HG02763 (cell line): ENCODE results near the gene GOLGA6B.
"Not testable (repeated sequence)": the region's sequence is repeated elsewhere in the genome, so short reads cannot be mapped to it uniquely, and the experiment has no call there.

Experiments
- ATAC-seq: cut with Tn5 transposase; IDR thresholded peaks from one replicate; pipeline ENCODE4 v1.9.1; 2021; ENCODE audit warnings: mild to moderate bottlenecking, moderate library complexity; ENCODE audit not compliant: unreplicated experiment

GOLGA6B gene, protein sequence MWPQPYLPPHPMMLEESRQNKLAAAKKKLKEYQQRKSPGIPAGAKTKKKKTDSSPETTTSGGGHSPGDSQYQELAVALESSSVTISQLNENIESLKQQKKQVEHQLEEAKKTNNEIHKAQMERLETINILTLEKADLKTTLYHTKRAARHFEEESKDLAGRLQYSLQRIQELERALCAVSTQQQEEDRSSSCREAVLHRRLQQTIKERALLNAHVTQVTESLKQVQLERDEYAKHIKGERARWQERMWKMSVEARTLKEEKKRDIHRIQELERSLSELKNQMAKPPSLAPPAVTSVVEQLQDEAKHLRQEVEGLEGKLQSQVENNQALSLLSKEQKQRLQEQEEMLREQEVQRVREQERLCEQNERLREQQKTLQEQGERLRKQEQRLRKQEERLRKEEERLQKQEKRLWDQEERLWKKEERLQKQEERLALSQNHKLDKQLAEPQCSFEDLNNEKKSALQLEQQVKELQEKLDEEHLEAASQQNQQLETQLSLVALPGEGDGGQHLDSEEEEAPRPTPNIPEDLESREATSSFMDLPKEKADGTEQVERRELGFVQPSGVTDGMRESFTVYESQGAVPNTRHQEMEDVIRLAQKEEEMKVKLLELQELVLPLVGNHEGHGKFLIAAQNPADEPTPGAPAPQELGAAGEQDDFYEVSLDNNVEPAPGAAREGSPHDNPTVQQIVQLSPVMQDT

DNA sequence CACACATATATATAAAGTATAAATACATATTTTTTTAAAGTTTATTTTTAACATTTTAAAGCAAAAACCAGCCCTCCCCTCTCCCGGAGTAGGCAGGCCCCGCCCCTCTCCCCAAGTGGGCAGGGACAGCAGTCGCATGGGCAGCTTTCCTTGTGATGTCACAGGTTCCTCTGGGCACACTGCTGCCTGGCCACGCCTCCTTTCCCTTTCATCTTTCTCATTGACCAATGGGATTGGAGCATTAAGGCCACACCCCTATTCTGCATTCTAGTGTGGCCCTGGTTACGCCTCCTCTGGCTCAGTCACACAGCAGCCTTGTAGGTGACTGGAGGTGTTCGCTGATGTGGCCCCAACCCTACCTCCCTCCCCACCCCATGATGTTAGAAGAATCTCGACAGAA lies at the start of gene GOLGA6B:
TSS of gene GOLGA6B (plus strand) at position 301 of the 400 bp plus-strand sequence. CDS start at position 342, 41 bp downstream.
- ATAC-seq: not testable (repeated sequence)

DNA sequence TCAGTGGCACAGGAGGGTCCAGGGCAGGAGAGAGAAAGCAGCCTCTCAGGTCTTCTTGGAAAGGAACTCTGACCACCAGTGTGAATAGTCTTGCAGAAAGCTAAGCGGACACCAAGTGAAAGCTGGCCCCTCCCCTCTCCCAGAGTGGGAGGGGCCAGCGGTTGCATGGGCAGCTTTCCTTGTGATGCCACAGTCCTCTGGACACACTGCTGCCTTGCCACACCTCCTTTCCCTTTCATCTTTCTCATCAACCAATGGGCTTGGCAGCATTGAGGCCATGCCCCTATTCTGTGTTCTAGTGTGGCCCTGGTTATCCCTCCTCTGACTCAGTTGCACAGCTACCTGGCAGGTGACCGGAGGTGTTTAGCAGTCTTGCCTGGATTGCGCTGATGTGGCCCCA lies 49.7 kb upstream of the GOLGA6B start:
- no peak for ATAC-seq

DNA sequence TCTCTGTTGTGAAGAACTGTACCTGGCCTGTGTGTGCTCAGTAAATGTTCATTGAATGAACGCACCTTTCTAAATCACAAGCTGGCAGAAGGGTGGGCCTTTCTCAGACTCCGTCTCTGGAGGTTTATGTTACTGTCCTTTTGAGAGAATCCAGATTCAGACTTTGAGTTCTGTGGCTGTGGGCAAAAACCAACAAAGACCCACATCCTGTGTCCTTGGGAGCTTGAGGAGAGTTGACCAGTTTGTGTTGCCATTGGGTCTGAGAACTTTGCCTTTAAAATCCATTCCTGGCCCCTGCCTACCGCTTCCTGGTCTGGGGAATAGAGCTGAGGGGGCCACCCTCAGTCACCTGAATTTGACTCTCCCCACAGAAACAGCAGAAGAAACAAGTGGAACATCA lies 46.4 kb upstream of the GOLGA6B start:
- not testable (repeated sequence) for ATAC-seq

DNA sequence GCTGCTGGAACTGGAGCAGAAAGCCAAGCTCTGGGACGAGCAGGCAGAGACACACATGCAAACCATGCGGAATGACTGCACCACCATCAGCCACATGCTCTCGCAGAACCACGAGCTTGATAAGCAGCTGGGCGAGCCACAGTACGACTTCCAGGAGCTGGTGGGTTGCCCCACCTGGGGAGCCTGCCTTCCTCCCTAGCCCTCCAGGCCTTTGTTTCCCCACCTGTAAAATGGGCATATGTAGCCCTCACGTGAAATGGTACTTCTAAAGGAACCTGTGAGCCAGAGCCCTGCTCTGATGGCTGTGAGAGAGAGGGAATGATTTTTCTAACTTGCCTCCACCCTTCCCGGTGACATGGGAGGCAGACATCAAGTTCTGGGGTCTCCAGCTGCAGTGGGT lies 44.6 kb upstream of the GOLGA6B start:
- ATAC-seq: no peak

DNA sequence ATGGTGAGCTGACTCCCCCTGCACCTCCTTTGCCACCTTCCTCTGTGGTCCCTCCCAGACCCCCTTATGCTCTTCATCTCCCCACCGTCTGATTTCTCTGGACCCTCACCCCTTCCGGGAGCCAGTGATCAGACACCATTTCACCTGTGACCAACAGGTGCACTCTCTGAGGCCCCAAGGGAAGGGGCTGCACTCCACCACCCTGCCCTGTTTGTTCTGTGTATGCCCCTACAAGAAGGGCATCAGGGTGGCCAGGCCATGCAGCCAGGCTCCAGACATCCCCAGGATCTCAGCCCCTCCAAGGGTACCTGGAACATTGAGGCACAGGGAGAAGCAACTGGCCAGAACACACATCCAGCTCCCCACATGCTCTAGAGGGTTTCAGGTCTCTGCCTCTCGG lies 42.2 kb upstream of the GOLGA6B start:
- not testable (repeated sequence) for ATAC-seq

DNA sequence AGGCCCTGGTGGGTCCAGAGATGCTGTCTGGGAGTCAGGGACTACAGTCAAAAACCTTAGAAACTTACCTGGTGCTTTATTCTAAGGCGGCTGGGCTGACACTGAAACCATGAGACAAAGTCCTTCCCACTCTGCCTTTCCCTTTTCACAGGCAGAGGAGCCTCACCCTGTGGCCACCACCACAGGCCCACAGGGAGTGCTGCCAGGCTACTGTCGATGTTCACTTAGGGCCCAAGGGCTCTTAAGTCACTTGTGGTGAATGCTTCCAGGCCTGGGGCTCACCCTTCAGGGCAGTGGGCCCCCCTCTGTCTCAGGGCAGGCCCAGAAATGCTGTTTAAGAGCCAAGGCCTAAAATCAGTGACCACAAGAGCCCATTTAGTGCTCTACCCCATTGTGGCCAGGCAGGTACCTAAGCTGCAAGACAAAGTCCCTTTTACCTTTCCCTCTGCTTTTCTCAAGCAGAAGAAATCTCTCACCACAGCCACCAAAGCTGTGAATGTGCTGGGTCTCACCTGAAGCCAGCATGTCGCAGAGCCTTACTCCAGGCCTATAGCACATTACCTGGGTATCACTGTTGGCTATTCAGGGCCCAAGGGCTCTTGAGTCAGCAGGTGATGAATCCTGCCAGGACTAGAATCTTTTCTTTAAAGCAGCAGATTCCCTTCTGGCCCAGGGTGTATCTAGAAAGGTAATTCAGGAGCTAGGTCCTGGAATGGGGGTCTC lies 39.5 kb upstream of the GOLGA6B start:
- no peak for ATAC-seq

DNA sequence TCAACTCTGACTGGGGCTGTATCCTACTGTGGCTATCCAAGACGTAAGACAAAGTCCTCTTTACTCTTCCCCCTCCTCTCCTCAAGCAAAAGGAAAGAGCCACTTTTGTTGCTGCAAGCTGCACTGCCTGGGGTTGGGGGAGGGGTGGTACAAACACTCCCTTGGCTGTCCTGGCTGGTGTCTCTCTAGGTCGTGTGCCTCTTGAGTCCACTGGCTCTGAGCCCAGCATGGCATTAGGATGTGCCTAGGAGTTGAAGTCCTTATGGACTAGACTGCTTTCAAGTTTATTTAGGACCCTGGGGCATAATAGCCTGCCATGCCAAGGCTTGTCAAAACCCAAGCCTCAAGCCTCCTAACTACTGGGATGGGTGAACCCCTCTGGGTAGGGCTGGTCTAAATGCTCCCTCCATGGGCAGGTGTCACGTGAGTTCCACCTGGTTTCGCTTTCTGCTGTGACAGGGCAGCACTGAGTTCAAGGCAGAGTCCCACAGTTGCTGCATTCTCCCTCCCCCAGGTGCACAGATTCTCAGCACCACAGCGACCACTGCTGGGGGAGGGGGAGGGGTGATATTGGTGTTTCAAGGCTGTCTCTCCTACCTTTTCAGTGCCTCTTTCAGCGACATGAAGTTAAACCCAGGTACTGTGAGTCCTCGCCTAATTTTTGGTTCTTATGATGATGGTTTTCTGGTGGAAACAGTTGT lies 38.8 kb upstream of the GOLGA6B start:
- ATAC-seq: not testable (repeated sequence)

DNA sequence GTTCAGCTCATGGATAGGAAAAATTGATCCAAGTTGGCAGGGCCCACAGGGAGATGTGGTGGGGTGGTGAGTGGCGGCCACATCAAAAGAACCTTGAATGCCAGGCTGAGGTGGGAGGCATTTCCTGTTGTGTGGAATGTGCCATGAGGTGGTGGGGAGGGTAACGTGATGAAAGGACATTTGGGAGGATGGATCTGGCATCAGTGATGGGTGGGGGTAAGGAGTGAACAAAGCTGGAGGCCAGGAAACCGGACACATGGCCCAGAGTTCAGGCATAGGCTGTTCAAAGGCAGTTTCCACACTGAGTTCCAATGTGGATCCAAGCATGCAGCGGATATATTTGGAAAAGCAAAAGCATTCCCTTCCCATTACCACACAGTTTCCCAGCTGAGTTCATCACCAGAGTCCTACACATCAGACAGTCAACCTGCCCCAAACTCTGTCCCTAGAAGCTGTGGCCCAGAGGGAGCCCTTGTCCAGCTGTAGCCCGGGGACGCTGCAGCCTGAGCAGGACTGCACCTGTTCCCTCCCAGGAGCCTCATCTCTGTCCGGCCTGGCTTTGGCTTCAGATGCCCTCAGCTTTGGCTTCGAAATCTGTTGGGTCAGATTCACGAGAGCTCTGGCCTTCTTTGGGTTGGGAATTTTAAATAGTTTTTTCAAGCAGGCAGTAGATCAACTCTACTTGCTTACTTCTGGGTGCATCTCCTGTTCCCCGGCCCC lies 37.8 kb upstream of the GOLGA6B start:
- ATAC-seq: no peak

DNA sequence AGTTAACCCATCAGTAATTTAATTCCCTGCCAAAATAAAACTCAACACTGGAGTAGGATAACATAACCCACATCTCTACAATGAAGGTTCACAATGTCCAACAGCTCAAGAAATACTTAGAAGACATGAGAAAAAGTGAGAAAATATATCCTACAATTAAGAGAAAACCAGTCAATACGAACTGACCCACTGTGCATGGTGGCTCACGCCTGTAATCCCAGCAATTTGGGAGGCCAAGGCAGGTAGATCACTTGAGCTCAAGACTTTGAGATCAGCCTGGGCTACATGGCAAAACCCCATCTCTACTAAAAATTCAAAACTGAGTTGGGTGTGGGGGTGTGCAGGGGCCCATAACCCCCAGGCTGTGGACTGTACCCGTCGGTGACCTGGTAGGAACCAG lies 30.6 kb upstream of the GOLGA6B start:
- not testable (repeated sequence) for ATAC-seq

DNA sequence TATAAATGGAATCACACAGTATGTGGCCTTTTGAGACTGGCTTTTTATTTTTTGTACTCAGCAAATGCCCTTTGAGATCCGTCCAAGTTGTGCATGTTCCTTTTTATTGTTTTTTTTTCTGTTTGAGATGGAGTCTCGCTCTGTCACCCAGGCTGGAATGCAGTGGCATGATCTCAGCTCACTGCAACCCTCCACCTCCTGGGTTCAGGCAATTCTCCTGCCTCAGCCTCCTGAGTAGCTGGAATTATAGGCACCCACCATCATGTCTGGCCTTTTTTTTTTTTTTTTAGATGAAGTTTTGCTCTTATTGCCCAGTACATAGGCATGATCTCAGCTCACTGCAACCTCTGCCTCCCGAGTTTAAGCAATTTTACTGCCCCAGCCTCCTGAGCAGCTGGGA lies 28.3 kb upstream of the GOLGA6B start:
- not testable (repeated sequence) for ATAC-seq

DNA sequence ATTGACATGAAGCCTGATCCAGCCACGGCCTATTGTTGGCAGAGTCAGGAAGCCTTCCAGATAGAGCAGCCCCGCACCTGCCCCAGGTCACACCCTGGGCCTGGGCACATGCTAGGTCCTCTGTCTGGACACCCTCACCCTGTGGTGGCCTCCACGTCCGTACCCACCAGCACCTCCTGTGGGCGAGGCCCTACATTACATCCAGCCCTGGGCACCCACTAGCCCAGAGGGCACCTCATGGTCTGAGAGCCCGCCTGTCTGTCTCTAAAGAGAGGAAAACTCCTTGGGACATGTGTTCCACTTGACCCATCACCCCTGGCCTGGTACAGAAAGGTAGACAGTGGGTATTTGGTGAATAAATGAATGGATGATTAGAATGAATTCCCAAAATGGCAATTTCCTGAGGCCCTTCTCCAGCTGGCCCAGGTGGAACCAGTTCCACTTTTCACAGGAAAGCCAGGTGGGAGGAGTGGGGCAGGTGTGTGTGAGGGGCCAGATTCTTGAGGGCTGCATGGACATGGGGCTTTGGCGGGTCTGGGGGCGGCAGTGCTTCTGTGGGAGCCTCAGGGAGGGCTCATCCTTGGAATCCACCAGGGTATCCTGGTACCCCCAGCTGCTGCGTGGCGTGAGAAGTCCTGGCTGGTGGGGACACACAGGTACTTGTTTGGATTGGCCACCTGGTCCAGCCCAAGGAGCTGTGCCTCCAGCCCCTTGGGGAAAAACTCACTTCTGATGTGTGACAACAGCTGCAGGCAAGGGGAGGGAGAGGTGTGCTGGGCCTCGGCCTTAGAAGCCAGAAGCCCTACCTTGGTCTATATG lies 26.0 kb upstream of the GOLGA6B start:
- not testable (repeated sequence) for ATAC-seq

DNA sequence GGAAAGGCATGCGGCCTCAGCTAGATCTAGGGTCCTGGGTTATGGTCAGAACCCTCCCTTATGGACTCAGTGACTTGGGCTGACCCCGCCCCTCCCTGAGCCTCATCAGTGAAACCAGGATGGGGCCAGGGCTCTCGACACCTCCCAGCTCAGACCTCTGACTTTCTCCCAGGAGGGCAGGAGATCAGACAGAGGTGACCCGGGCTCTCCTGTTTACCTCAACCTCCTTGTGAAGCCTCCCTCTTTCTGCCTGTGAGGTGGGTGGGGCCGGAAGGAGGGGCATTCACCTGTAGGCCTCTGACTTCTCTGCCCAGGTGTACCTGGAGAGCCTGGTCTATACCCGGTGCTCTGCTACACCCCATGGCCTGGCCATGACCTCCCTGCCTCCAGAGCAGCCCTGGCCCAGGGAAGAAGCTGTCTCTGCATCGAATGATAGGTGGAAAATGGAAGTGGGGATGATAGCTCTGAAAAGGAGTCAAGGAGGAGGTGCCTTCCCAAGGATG lies 25.4 kb upstream of the GOLGA6B start:
- not testable (repeated sequence) for ATAC-seq

DNA sequence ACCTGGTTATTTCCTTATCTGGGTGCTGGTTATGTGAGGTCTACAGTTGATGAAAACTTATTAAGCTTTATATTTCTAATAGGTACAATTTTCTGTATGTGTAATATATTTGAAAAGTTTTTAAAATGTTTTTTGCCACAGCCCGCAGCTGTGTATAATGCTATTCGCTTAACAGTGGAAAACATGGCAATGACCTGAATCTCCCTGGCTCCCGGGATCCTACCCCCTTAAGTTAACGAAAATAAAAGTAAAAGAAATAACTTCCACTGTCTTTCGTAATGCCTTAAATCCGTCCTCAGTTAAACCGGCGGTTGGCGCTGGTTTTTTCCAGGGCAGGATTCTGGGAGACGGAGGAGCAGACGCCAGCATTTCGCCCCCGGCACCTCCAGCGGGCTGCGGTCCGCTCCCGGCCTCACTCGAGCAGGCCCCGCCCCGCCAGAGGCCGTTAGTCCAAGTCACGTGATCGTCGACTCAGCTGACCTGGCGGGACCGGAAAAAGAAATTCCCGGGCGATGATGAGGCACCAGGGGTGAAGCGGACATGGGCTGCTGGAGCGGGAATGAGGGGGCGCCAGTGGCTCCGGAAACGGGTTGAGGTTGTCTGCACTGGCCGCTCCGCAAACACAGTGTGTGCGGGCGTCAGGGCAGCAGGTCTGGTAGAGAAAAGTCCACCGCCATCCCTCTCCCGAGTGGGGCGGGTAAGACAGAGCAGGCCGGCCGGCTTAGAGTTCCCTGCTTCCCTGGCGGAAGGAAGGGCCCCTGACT lies 17.8 kb upstream of the GOLGA6B start:
- ATAC-seq: peak; percentile 49

DNA sequence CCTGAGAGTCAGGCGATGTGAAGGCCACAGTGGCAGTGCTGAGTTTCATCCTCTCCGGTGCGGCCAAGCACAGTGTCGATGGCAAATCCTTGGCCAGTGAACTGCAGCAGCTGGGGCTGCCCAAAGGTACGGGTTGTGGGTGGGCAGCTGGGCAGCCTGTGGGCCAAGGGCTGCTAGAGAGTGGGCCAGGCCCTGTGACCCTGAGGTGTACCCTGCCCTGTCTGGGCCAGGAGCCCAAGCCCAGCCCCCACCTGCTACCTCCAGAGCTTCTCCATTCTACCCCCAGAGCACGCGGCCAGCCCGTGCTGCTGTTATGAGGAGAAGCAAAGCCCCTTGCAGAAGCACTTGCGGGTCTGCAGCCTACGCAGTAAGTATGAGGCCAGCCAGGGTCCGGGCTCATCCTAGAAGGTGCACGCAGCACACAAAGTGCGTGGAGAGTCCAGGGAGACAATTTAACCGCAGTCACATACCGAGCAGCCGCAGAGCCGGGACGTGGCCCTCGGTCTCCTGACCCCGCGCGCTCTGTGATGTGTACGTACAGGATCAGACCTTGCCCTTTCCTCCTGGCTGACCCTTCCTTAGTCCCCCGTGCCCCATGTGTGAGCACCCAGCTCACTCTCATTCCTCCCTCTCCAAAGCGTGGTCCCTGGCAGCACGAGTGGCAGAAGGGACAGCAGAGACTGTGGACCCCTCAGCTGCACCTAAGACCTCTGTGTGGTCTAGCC lies 14.6 kb upstream of the GOLGA6B start:
- not testable (repeated sequence) for ATAC-seq

DNA sequence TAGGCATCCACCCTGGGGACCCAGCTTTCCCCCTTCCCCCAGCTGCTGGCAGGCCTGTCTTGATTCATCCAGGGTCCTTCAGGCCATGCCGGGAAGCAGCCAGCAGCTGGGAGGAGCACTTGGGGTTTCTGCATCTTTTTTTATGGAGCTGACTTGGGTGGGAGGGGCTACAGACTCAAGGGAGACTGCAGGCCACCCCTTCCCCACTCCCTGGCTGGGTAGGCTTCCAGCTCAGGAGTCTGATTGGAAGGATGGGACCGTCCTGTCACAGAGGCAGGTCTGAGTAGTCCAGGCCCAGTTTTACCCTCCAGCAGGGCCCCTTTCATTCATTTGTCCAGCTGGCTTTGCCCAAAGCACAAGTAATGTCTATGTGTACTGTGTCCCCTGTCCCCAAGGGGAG lies 12.2 kb upstream of the GOLGA6B start:
- ATAC-seq: not testable (repeated sequence)

DNA sequence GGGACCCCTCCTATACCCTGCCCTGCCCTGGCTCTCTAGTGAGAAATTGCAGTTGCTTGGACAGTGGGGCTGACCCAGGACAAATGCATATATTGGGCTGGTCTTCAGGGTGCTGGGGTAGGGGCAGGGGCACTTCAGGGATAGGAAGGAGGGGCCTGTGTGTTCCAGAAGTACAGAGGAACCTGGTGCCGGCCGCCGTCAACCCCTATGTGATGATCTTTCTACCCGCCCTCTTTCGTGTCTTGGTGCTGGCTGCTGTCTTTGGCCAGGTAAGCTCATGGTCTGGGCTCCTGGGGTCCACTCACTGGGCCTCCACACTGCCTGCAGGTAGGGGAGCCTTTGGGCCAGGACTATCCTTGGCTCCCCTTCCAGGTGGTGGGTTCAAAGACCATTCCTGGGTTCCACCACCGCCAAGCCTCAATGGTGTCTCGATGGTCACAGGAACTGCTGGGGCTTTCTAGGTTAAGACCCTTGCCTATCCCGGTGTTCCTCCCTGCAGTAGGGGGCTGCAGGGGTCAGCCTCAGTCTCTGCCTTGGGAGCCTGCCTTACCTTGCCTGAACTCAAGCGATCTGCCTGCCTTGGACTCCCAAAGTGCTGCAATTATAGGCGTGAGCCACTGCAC lies 5.8 kb upstream of the GOLGA6B start:
- ATAC-seq: not testable (repeated sequence)

DNA sequence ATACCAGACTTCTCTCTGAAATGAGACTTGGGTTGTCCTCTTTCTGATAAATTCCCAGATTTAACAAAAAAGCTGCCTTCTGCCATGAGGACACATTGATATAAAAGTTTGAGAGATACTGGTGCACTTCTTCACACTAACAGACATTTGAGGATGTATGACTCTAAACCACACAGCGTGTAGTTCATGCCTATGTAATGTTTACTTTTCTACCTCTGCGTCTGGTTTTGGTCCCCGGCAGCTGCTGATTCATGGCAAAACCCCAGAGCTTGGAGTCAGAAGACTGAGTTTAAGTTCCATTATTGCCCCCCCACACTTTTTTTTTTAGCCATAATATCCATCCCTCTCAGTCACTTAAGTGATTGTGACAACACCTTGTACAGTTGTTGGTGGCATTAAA lies 1.5 kb downstream of the GOLGA6B start:
- ATAC-seq: not testable (repeated sequence)
